Measurements from ENCODE around the gene MAG. TPM values are rescaled to one million over a fixed set of nuclear protein-coding genes. Genes with fewer than 3 reads are reported as not detected.

MAG gene
- total RNA-seq, 1 donor = not detected

- Histone ChIP-seq H2AFZ (ENCODE audit: low read length) (no peak overlapping the region), H3K27ac (ENCODE audit: low read depth, low read length) (no peak overlapping the region)
- TF ChIP-seq CTCF (IDR thresholded peaks at IDR 0.05; ENCODE audit: extremely low read depth, low read depth, low read length) = no peak
These were observed 28.2 kb downstream of the MAG start for GRCh38 chr19:35320065-35320713.

GRCh38 chr19:35321291-35321690, 29.3 kb downstream of the MAG start:
- Histone ChIP-seq H3K9me3 (ENCODE audit: low read depth, low read length) (no peaks in the 10 kb centered on the region), H3K79me2 (ENCODE audit: insufficient read depth, low read length) (no peaks in the 10 kb centered on the region), H4K20me1 (ENCODE audit: insufficient read depth, low read length) (no peaks in the 10 kb centered on the region), H3K36me3 (ENCODE audit: insufficient read depth, low read length) (no peaks in the 10 kb centered on the region), H3K27me3 (ENCODE audit: insufficient read depth, low read length) (peaks cover 4% of the 10 kb centered on the region), H3K4me1 (ENCODE audit: insufficient read depth, low read length) (peaks cover 11% of the 10 kb centered on the region), H2AFZ (ENCODE audit: low read length) (no peak overlapping the region), H3K27ac (ENCODE audit: low read depth, low read length) (no peak overlapping the region), H3K4me3 (ENCODE audit: insufficient read depth, low read length) (no peak overlapping the region), H3K4me2 (ENCODE audit: insufficient read depth, low read length) (no peak overlapping the region)
- TF ChIP-seq CTCF (IDR thresholded peaks at IDR 0.05; ENCODE audit: extremely low read depth, low read depth, low read length) = no peak
- no peak for DNase-seq (ENCODE audit: insufficient read length, low spot score, missing footprints)

More at GRCh38 chr19:35320065-35320713, 28.2 kb downstream of the MAG start:
- no peaks in the 10 kb centered on the region for H3K9me3 ChIP-seq (ENCODE audit: low read depth, low read length)
- no peaks in the 10 kb centered on the region for H3K79me2 ChIP-seq (ENCODE audit: insufficient read depth, low read length)
- peaks cover 11% of the 10 kb centered on the region for H3K4me1 ChIP-seq (ENCODE audit: insufficient read depth, low read length)
- H4K20me1 ChIP-seq (ENCODE audit: insufficient read depth, low read length) = no peaks in the 10 kb centered on the region
- no peak overlapping the region for H3K4me3 ChIP-seq (ENCODE audit: insufficient read depth, low read length)
- H3K4me2 ChIP-seq (ENCODE audit: insufficient read depth, low read length) = no peak overlapping the region
- H3K36me3 ChIP-seq (ENCODE audit: insufficient read depth, low read length) = no peaks in the 10 kb centered on the region
- no peak for DNase-seq (ENCODE audit: insufficient read length, low spot score, missing footprints)
- no peaks in the 10 kb centered on the region for H3K27me3 ChIP-seq (ENCODE audit: insufficient read depth, low read length)

- H3K79me2 ChIP-seq (ENCODE audit: insufficient read depth, low read length) = no peaks in the 10 kb centered on the region
- no peak for TF ChIP-seq CTCF (IDR thresholded peaks at IDR 0.05; ENCODE audit: extremely low read depth, low read depth, low read length)
- no peaks in the 10 kb centered on the region for H3K36me3 ChIP-seq (ENCODE audit: insufficient read depth, low read length)
- H3K27ac ChIP-seq (ENCODE audit: low read depth, low read length) = no peak overlapping the region
- no peak for DNase-seq (ENCODE audit: insufficient read length, low spot score, missing footprints)
- H3K27me3 ChIP-seq (ENCODE audit: insufficient read depth, low read length) = peaks cover 10% of the 10 kb centered on the region
- H3K4me3 ChIP-seq (ENCODE audit: insufficient read depth, low read length) = no peak overlapping the region
- no peaks in the 10 kb centered on the region for H4K20me1 ChIP-seq (ENCODE audit: insufficient read depth, low read length)
- H3K4me1 ChIP-seq (ENCODE audit: insufficient read depth, low read length) = peaks cover 11% of the 10 kb centered on the region
- no peak overlapping the region for H3K4me2 ChIP-seq (ENCODE audit: insufficient read depth, low read length)
- no peak overlapping the region for H2AFZ ChIP-seq (ENCODE audit: low read length)
- no peaks in the 10 kb centered on the region for H3K9me3 ChIP-seq (ENCODE audit: low read depth, low read length)
These were observed 30.1 kb downstream of the MAG start for GRCh38 chr19:35322014-35322413.

- Histone ChIP-seq H3K4me3 (ENCODE audit: insufficient read depth, low read length) (no peak overlapping the region), H3K79me2 (ENCODE audit: insufficient read depth, low read length) (no peaks in the 10 kb centered on the region), H3K4me1 (ENCODE audit: insufficient read depth, low read length) (no peaks in the 10 kb centered on the region), H3K36me3 (ENCODE audit: insufficient read depth, low read length) (no peaks in the 10 kb centered on the region), H3K27ac (ENCODE audit: low read depth, low read length) (no peak overlapping the region), H3K9me3 (ENCODE audit: low read depth, low read length) (no peaks in the 10 kb centered on the region), H3K4me2 (ENCODE audit: insufficient read depth, low read length) (no peak overlapping the region), H3K27me3 (ENCODE audit: insufficient read depth, low read length) (peaks cover 22% of the 10 kb centered on the region), H4K20me1 (ENCODE audit: insufficient read depth, low read length) (no peaks in the 10 kb centered on the region), H2AFZ (ENCODE audit: low read length) (no peak overlapping the region)
- no peak for DNase-seq (ENCODE audit: insufficient read length, low spot score, missing footprints)
- peak; percentile 18 for TF ChIP-seq CTCF (IDR thresholded peaks at IDR 0.05; ENCODE audit: extremely low read depth, low read depth, low read length)
These were observed 35.7 kb downstream of the MAG start for GRCh38 chr19:35327642-35328041.

All from osteoblast (primary cell).